ENCODE data around the gene TENM4.

TENM4 gene

DNA sequence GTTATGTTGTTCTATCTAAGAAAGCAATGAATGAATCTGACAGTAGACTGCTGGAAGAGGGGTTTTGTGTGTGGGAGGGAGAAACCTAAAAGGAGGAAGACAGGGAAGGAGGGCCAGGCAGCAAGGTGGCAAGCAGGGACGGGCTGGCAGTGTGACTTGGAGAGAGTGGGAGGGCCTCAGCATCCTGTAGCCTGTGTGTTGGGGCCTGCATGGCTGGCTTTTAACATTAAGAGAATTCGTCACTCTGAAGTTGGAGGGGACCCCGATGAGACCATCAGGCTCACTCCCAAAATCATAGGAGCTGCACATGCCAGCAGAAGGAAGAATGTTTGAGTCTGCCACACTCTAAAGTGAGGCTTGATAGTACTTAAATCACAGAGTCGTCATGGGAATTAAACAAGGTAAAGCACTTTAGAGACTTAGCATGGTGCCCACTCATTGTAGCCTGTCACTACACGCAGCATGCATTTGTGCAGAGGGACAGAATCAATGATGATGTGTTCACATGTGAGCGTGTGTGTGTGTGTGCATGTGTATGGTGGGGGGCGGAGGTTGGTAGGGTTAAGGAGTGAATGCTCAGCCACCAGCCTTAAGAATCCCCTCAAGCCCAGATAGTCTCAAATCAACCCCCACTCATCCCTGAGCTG is 199.5 kb downstream of the TENM4 start:
- no peak overlapping the region for H3K4me3 ChIP-seq (ENCODE audit: low read depth, low read length)
- TF ChIP-seq CTCF (IDR thresholded peaks at IDR 0.05; ENCODE audit: borderline replicate concordance, insufficient read depth, low read depth, low read length): no peak

DNA sequence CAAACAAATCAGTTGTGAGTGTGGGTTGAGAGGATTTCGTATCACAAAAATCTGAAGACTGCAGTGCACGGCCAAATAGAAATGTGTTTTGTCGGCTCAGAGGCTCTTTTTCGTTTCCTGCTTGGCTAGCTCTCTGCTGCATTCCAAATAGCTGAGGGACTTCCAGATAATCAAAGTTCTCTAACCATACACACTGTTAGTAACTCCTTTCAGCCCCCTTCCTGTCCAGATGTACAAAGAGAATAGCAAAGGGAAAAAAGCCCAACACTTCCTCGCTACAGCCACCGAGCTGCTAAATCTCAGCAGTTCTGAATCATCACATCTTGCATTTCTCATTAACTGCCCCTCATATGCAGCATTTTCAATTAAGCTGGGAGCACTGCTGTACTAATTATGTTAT is 203.1 kb downstream of the TENM4 start:
- H3K4me3 ChIP-seq (ENCODE audit: low read depth, low read length): no peak overlapping the region
- TF ChIP-seq CTCF (IDR thresholded peaks at IDR 0.05; ENCODE audit: borderline replicate concordance, insufficient read depth, low read depth, low read length): no peak

- TF ChIP-seq CTCF (IDR thresholded peaks at IDR 0.05; ENCODE audit: borderline replicate concordance, insufficient read depth, low read depth, low read length): no peak
- no peak overlapping the region for H3K4me3 ChIP-seq (ENCODE audit: low read depth, low read length)
Observed at GRCh38 chr11:79237091-79237490, 203.7 kb downstream of the TENM4 start.

GRCh38 chr11:79236541-79236971 is 204.3 kb downstream of the TENM4 start:
- TF ChIP-seq CTCF (IDR thresholded peaks at IDR 0.05; ENCODE audit: borderline replicate concordance, insufficient read depth, low read depth, low read length): no peak
- no peak overlapping the region for H3K4me3 ChIP-seq (ENCODE audit: low read depth, low read length)

GRCh38 chr11:79235696-79236095 is 205.1 kb downstream of the TENM4 start:
- H3K4me3 ChIP-seq (ENCODE audit: low read depth, low read length): no peak overlapping the region
- no peak for TF ChIP-seq CTCF (IDR thresholded peaks at IDR 0.05; ENCODE audit: borderline replicate concordance, insufficient read depth, low read depth, low read length)

DNA sequence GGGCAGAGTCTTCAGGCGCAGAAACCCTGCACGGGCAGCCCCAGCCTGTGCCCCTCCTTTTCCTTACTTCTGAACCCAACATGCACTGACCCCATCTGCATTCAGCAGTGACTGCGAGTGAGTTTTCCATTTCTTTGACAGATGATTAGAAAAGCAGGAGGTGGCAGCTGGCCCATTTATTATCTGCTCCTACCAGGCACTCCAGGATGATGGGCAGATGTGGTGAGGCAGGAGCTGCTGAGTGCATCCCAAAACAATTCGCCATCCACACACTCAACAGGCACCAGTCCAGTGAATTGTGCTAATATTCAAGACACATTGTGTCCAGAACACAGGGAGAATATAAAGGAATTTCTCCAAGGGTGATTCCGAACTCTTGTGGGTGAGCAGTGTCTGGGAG is 208.5 kb downstream of the TENM4 start:
- no peak overlapping the region for H3K4me3 ChIP-seq (ENCODE audit: low read depth, low read length)
- no peak for TF ChIP-seq CTCF (IDR thresholded peaks at IDR 0.05; ENCODE audit: borderline replicate concordance, insufficient read depth, low read depth, low read length)

DNA sequence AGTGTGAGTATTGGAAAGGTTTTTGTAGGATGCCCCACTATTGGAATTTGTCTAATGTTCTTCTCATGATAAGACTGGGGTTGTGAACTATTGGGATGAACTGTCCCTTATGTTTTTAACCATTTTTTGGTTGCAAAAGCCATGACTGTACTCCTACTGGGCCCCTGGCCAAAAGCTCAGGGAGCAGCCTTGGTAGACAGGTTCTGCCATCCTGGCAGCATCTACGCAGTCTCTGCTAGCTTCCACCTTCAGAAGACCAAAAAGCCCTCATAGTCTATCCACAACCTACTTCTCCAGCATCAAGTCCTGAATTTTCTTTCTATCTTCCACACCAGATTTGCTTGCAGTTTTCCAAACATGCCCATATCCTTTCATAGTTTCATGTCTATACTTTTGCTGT is 211.8 kb downstream of the TENM4 start:
- H3K4me3 ChIP-seq (ENCODE audit: low read depth, low read length): no peak overlapping the region
- TF ChIP-seq CTCF (IDR thresholded peaks at IDR 0.05; ENCODE audit: borderline replicate concordance, insufficient read depth, low read depth, low read length): no peak

All from GM12875 (cell line).